IMR-90 (cell line): ENCODE results near the gene BRIP1. TPM values are rescaled to one million over a fixed set of nuclear protein-coding genes. Genes with fewer than 3 reads are reported as not detected.

Experiments
- ATAC-seq: fragments of 200-7000 bp; cut with Tn5 transposase; 2 replicates; pipeline ENCODE4 v1.9.1; 2020; ENCODE audit warnings: low read depth, mild to moderate bottlenecking, moderate library complexity
- BruUV-seq: library from RNA; stranded (reverse); fragments of 400-500 nt; replicated peaks from 2 replicates; lab custom pipeline; 2021; lab: Mats Ljungman, UMichigan
- CTCF ChIA-PET: fragments of 300-600 bp; formaldehyde crosslinking; extraction: SDS; loops from one replicate; lab custom pipeline; 2021; ENCODE audit warnings: antibody characterized with exemption; lab: Yijun Ruan, JAX
- POLR2A ChIA-PET: fragments of 300-600 bp; sonication (Branson Sonifier 250); formaldehyde crosslinking; loops from one replicate; lab custom pipeline; 2022; ENCODE audit warnings: antibody characterized with exemption; ENCODE audit not compliant: unreplicated experiment; lab: Charles Lee
- DNase-seq: peaks from one replicate; pipeline ENCODE4 v3.0.0; 2013
- H2AFZ ChIP-seq: replicated peaks from 2 replicates; pipeline ENCODE3; 2013; ENCODE audit warnings: low read length, mild to moderate bottlenecking; ENCODE audit not compliant: poor library complexity
- H2AK5ac ChIP-seq: 2 replicates; pipeline ENCODE4 v1.6.1; 2013; ENCODE audit warnings: low read depth, low read length, inconsistent platforms
- H2AK9ac ChIP-seq: replicated peaks from 2 replicates; pipeline ENCODE3; 2013; ENCODE audit warnings: mild to moderate bottlenecking, low read depth, low read length, moderate library complexity; ENCODE audit not compliant: poor library complexity
- H2BK120ac ChIP-seq: 2 replicates; pipeline ENCODE4 v1.6.1; 2013; ENCODE audit warnings: low read depth, low read length, inconsistent platforms
- H2BK15ac ChIP-seq: 3 replicates; pipeline ENCODE4 v1.6.1; 2013; ENCODE audit warnings: low read depth, low read length, inconsistent platforms
- H2BK20ac ChIP-seq: 2 replicates; pipeline ENCODE4 v1.6.1; 2013; ENCODE audit warnings: low read depth, mild to moderate bottlenecking, inconsistent platforms, low read length, moderate library complexity
- H2BK5ac ChIP-seq: 2 replicates; pipeline ENCODE4 v1.6.1; 2013; ENCODE audit warnings: mild to moderate bottlenecking, low read depth, low read length, inconsistent platforms; ENCODE audit not compliant: poor library complexity, severe bottlenecking
- H3K14ac ChIP-seq: replicated peaks from 2 replicates; pipeline ENCODE4 v1.6.1; 2013; ENCODE audit warnings: low read depth, low read length, inconsistent platforms
- H3K18ac ChIP-seq: 2 replicates; pipeline ENCODE4 v1.6.1; 2013; ENCODE audit warnings: low read depth, low read length, control low read depth
- H3K23ac ChIP-seq: 2 replicates; pipeline ENCODE4 v1.6.1; 2013; ENCODE audit warnings: low read depth, low read length, inconsistent platforms
- H3K27ac ChIP-seq: 2 replicates; pipeline ENCODE4 v1.5.1; 2013; ENCODE audit warnings: mild to moderate bottlenecking, control low read depth, low read length; ENCODE audit not compliant: insufficient read depth
- H3K27me3 ChIP-seq: 2 replicates; pipeline ENCODE4 v1.6.1; 2013; ENCODE audit warnings: low read length; ENCODE audit not compliant: control insufficient read depth, insufficient read depth
- H3K36me3 ChIP-seq: 2 replicates; pipeline ENCODE4 v1.6.1; 2013; ENCODE audit warnings: low read length, mixed read lengths; ENCODE audit not compliant: control insufficient read depth, insufficient read depth
- H3K4ac ChIP-seq: 2 replicates; pipeline ENCODE4 v1.6.1; 2013; ENCODE audit warnings: low read depth, low read length, inconsistent platforms
- H3K4me1 ChIP-seq: 2 replicates; pipeline ENCODE4 v1.6.1; 2013; ENCODE audit warnings: low read length, mixed read lengths; ENCODE audit not compliant: control insufficient read depth, insufficient read depth
- H3K4me2 ChIP-seq: 2 replicates; pipeline ENCODE4 v1.6.1; 2013; ENCODE audit warnings: low read depth, mild to moderate bottlenecking, control low read depth, low read length, moderate library complexity
- H3K4me3 ChIP-seq: 2 replicates; pipeline ENCODE4 v1.5.1; 2013; ENCODE audit warnings: low read depth, mild to moderate bottlenecking, control low read depth, low read length, moderate library complexity; ENCODE audit not compliant: insufficient read depth
- H3K56ac ChIP-seq: 2 replicates; pipeline ENCODE4 v1.6.1; 2013; ENCODE audit warnings: low read length, inconsistent platforms; ENCODE audit not compliant: insufficient read depth; ENCODE audit errors: extremely low read depth
- H3K79me1 ChIP-seq, 2 experiments: 2 replicates each; pipeline ENCODE4 v1.6.1; 2013; ENCODE audit warnings: low read length in 2 of 2, inconsistent platforms in 1 of 2, low read depth in 1 of 2
- H3K9ac ChIP-seq: 2 replicates; pipeline ENCODE4 v1.6.1; 2013; ENCODE audit warnings: low read depth, low read length, control low read depth
- H3K9me1 ChIP-seq: 2 replicates; pipeline ENCODE4 v1.6.1; 2013; ENCODE audit warnings: low read length, inconsistent platforms; ENCODE audit not compliant: insufficient read depth
- H3K9me3 ChIP-seq: 2 replicates; pipeline ENCODE4 v1.6.1; 2013; ENCODE audit warnings: low read length; ENCODE audit not compliant: control insufficient read depth, insufficient read depth
- H4K20me1 ChIP-seq: 2 replicates; pipeline ENCODE4 v1.6.1; 2013; ENCODE audit warnings: low read length, inconsistent platforms; ENCODE audit not compliant: insufficient read depth
- H4K5ac ChIP-seq: 2 replicates; pipeline ENCODE4 v1.6.1; 2013; ENCODE audit warnings: mild to moderate bottlenecking, low read depth, low read length, control low read depth
- H4K8ac ChIP-seq, 2 experiments: 2 replicates each; pipeline ENCODE4 v1.6.1; 2013; ENCODE audit warnings: low read depth in 2 of 2, low read length in 2 of 2, control low read depth in 1 of 2, inconsistent platforms in 1 of 2
- H4K91ac ChIP-seq: 2 replicates; pipeline ENCODE4 v1.6.1; 2013; ENCODE audit warnings: low read depth, low read length, inconsistent platforms; ENCODE audit not compliant: insufficient read depth
- BHLHE40 ChIP-seq: fragments of 150-350 bp; IDR thresholded peaks from 2 replicates; pipeline ENCODE4 v1.6.1; 2016; ENCODE audit warnings: mild to moderate bottlenecking, low read depth, low read length
- CEBPB ChIP-seq: IDR thresholded peaks from 2 replicates; pipeline ENCODE4 v1.6.1; 2012; ENCODE audit warnings: low read depth, low read length, improper control_type of control experiment
- CHD1 ChIP-seq: IDR thresholded peaks from 2 replicates; pipeline ENCODE4 v1.6.1; 2012; ENCODE audit warnings: low read depth, low read length, improper control_type of control experiment
- FOS ChIP-seq: fragments of 150-350 bp; IDR thresholded peaks from 2 replicates; pipeline ENCODE4 v1.6.1; 2016; ENCODE audit warnings: low read depth, low read length
- MAFK ChIP-seq: IDR thresholded peaks from 2 replicates; pipeline ENCODE4 v1.6.1; 2012; ENCODE audit warnings: low read depth, low read length, improper control_type of control experiment
- MAZ ChIP-seq: IDR thresholded peaks from 2 replicates; pipeline ENCODE4 v1.6.1; 2012; ENCODE audit warnings: low read depth, mild to moderate bottlenecking, low read length, improper control_type of control experiment, moderate library complexity, borderline replicate concordance
- MXI1 ChIP-seq: IDR thresholded peaks from 2 replicates; pipeline ENCODE4 v1.6.1; 2012; ENCODE audit warnings: low read depth, mild to moderate bottlenecking, low read length, moderate library complexity, borderline replicate concordance
- NFE2L2 ChIP-seq: fragments of 150-350 bp; IDR thresholded peaks from 2 replicates; pipeline ENCODE4 v1.6.1; 2016; ENCODE audit warnings: low read depth, mild to moderate bottlenecking, low read length
- POLR2A ChIP-seq: IDR thresholded peaks from 2 replicates; pipeline ENCODE4 v1.6.1; 2012; ENCODE audit warnings: mild to moderate bottlenecking, low read depth, low read length
- RAD21 ChIP-seq: IDR thresholded peaks from 2 replicates; pipeline ENCODE4 v1.6.1; 2012; ENCODE audit warnings: low read length, improper control_type of control experiment
- RCOR1 ChIP-seq: IDR thresholded peaks from 2 replicates; pipeline ENCODE4 v1.6.1; 2012; ENCODE audit warnings: mild to moderate bottlenecking, low read length, improper control_type of control experiment; ENCODE audit not compliant: insufficient replicate concordance
- RFX5 ChIP-seq: IDR thresholded peaks from 2 replicates; pipeline ENCODE4 v1.8.0; 2012; ENCODE audit warnings: low read depth, mild to moderate bottlenecking, low read length, moderate library complexity
- SMC3 ChIP-seq: fragments of 150-350 bp; IDR thresholded peaks from 2 replicates; pipeline ENCODE4 v1.6.1; 2016; ENCODE audit warnings: low read depth, mild to moderate bottlenecking, antibody characterized with exemption, low read length, moderate library complexity
- WGBS, 2 experiments: methylation state at CpG; one replicate each; pipeline versions ENCODE4 v1.1.5 to v1.1.7; 2013; ENCODE audit warnings: missing lambda C conversion rate in 2 of 2; ENCODE audit not compliant: insufficient read length in 1 of 2; ENCODE audit errors: extremely low coverage in 2 of 2; 5-methylcytosine and 5-hydroxymethylcytosine counted together
- dilution Hi-C: fragments of 300-500 bp; cut with HindIII; formaldehyde crosslinking; loops from one replicate; pipeline ENCODE4 v1.14.3; 2018; ENCODE audit warnings: low sequenced_read_pairs; ENCODE audit not compliant: unreplicated experiment
- in situ Hi-C: fragments of 300-500 bp; cut with MboI; formaldehyde crosslinking; loops from 3 replicates; pipeline ENCODE4 v1.14.3; 2019; ENCODE audit warnings: low sequenced_read_pairs, inconsistent platforms, mixed read lengths
- intact Hi-C: fragments of 100-400 bp; cut with micrococcal nuclease; formaldehyde crosslinking; loops from 2 replicates; pipeline ENCODE4 v1.10.0; 2022
- polyA plus RNA-seq, 3 experiments: library from polyadenylated mRNA; depleted of rRNA; stranded (reverse); fragments of >200 nt; gene quantifications; 2 replicates each; pipeline ENCODE4 v1.2.3, GENCODE V29; 2012; ENCODE audit warnings: low replicate concordance in 1 of 3
- total RNA-seq: library from RNA; depleted of rRNA; stranded (reverse); fragments of >200 nt; gene quantifications from 2 replicates; pipeline ENCODE4 v1.2.3, GENCODE V29; 2012
- TF ChIP-seq, protein P1 (sequence below): fragments of 150-350 bp; IDR thresholded peaks from 2 replicates; pipeline ENCODE4 v1.6.1; 2017; ENCODE audit warnings: mild to moderate bottlenecking, antibody characterized with exemption, low read length, low read depth
- TF ChIP-seq, protein P2 (sequence below): fragments of 150-350 bp; IDR thresholded peaks from 2 replicates; pipeline ENCODE4 v1.6.1; 2016; ENCODE audit warnings: low read depth, mild to moderate bottlenecking, low read length, moderate library complexity, borderline replicate concordance
- TF ChIP-seq, protein P3 (sequence below): conservative IDR thresholded peaks from 2 replicates; pipeline ENCODE4 v1.5.1; 2012; ENCODE audit warnings: mild to moderate bottlenecking, low read depth, low read length, improper control_type of control experiment

BRIP1 gene
- total and polyA plus RNA-seq, 2 of the 4 experiments (the other 2 are of a cell fraction), result 6.1 to 19.7 TPM

DNA sequence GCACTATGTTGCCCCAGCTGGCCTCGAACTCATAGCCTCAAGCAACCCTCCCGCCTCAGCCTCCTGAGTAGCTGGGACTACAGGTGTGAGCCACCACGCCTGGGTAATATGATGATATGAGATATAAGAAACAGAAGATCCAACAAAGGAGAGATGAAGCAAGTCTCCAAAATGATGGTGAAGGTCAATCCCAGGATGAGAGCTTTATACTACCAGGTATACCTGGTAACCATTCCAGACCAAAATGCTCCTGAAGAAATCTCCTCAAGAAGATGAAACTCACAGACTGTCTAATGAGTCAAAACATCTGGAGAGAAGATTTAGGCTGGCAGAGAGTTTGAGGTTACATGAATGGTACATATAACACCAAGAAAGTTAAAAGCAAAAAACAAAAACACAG lies 39.9 kb upstream of the BRIP1 start:
- H4K5ac ChIP-seq, result no peak overlapping the region
- no peak overlapping the region for H3K4ac ChIP-seq
- H3K27me3 ChIP-seq, result no peaks in the 10 kb centered on the region
- no peak overlapping the region for H2AK5ac ChIP-seq
- peaks cover 21% of the 10 kb centered on the region for H3K36me3 ChIP-seq
- no peak overlapping the region for H2BK20ac ChIP-seq
- in situ Hi-C loops (no loop called here), intact Hi-C loops (no loop called here), dilution Hi-C loops (no loop called here)
- WGBS, 2 experiments, result no CpG with 5 or more reads among the region's 3 CpGs
- H3K14ac ChIP-seq, result no peak overlapping the region
- H2BK120ac ChIP-seq, result no peak overlapping the region
- H3K4me1 ChIP-seq, result no peaks in the 10 kb centered on the region
- H4K91ac ChIP-seq, result no peak overlapping the region
- H3K9me1 ChIP-seq, result 0 out of 2 replicates have a peak, but pooled peaks cover 3% of the 10 kb centered on the region
- BruUV-seq, result no TSS peak
- DNase-seq (no peak), ATAC-seq (no peak)
- H2AK9ac ChIP-seq, result no peak overlapping the region
- H3K18ac ChIP-seq, result no peak overlapping the region
- H3K56ac ChIP-seq, result no peak overlapping the region
- no peak overlapping the region for H3K4me2 ChIP-seq
- TF ChIP-seq, protein P1, sequence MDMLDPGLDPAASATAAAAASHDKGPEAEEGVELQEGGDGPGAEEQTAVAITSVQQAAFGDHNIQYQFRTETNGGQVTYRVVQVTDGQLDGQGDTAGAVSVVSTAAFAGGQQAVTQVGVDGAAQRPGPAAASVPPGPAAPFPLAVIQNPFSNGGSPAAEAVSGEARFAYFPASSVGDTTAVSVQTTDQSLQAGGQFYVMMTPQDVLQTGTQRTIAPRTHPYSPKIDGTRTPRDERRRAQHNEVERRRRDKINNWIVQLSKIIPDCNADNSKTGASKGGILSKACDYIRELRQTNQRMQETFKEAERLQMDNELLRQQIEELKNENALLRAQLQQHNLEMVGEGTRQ, result no peak
- TF ChIP-seq, protein P2, sequence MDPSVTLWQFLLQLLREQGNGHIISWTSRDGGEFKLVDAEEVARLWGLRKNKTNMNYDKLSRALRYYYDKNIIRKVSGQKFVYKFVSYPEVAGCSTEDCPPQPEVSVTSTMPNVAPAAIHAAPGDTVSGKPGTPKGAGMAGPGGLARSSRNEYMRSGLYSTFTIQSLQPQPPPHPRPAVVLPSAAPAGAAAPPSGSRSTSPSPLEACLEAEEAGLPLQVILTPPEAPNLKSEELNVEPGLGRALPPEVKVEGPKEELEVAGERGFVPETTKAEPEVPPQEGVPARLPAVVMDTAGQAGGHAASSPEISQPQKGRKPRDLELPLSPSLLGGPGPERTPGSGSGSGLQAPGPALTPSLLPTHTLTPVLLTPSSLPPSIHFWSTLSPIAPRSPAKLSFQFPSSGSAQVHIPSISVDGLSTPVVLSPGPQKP, result no peak
- TF ChIP-seq MAFK, result no peak
- TF ChIP-seq SMC3, result no peak
- TF ChIP-seq NFE2L2, result no peak
- no peak for TF ChIP-seq MAZ
- no peak for TF ChIP-seq BHLHE40
- TF ChIP-seq MXI1, result no peak
- TF ChIP-seq, protein P3, sequence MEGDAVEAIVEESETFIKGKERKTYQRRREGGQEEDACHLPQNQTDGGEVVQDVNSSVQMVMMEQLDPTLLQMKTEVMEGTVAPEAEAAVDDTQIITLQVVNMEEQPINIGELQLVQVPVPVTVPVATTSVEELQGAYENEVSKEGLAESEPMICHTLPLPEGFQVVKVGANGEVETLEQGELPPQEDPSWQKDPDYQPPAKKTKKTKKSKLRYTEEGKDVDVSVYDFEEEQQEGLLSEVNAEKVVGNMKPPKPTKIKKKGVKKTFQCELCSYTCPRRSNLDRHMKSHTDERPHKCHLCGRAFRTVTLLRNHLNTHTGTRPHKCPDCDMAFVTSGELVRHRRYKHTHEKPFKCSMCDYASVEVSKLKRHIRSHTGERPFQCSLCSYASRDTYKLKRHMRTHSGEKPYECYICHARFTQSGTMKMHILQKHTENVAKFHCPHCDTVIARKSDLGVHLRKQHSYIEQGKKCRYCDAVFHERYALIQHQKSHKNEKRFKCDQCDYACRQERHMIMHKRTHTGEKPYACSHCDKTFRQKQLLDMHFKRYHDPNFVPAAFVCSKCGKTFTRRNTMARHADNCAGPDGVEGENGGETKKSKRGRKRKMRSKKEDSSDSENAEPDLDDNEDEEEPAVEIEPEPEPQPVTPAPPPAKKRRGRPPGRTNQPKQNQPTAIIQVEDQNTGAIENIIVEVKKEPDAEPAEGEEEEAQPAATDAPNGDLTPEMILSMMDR, result no peak
- TF ChIP-seq POLR2A, result no peak
- TF ChIP-seq RCOR1, result no peak
- TF ChIP-seq RAD21, result no peak
- no peak for TF ChIP-seq CHD1
- no peak for TF ChIP-seq CEBPB
- TF ChIP-seq FOS, result no peak
- TF ChIP-seq RFX5, result no peak
- no peak overlapping the region for H3K23ac ChIP-seq
- H3K79me1 ChIP-seq, result no peaks in the 10 kb centered on the region
- H2AFZ ChIP-seq, result no peak overlapping the region
- POLR2A ChIA-PET, result no interaction called here
- no peak overlapping the region for H3K9ac ChIP-seq
- H4K20me1 ChIP-seq, result no peaks in the 10 kb centered on the region
- no peak overlapping the region for H2BK5ac ChIP-seq
- no peak overlapping the region for H2BK15ac ChIP-seq
- no peaks in the 10 kb centered on the region for H3K9me3 ChIP-seq
- H4K8ac ChIP-seq, result no peak overlapping the region
- no peak overlapping the region for H3K27ac ChIP-seq
- no peak overlapping the region for H3K4me3 ChIP-seq
- CTCF ChIA-PET, result interaction anchor here (0.6 kb wide), 1 partner anchor 16 kb away, joined by 6 read pairs; no protein-coding TSS in a partner anchor
